Activated T-cell treated with anti-CD3 and anti-CD28 coated beads, Interleukin-2, amount 50 U/mL, for 1 hour (primary cell): Measurements from ENCODE around the gene KRT6A.
"Not testable (repeated sequence)": the region's sequence is repeated elsewhere in the genome, so short reads cannot be mapped to it uniquely, and the experiment has no call there.

Experiments
- DNase-seq: peaks from one replicate; pipeline ENCODE4 v3.0.0-alpha.2; 2020

The KRT6A gene

DNA sequence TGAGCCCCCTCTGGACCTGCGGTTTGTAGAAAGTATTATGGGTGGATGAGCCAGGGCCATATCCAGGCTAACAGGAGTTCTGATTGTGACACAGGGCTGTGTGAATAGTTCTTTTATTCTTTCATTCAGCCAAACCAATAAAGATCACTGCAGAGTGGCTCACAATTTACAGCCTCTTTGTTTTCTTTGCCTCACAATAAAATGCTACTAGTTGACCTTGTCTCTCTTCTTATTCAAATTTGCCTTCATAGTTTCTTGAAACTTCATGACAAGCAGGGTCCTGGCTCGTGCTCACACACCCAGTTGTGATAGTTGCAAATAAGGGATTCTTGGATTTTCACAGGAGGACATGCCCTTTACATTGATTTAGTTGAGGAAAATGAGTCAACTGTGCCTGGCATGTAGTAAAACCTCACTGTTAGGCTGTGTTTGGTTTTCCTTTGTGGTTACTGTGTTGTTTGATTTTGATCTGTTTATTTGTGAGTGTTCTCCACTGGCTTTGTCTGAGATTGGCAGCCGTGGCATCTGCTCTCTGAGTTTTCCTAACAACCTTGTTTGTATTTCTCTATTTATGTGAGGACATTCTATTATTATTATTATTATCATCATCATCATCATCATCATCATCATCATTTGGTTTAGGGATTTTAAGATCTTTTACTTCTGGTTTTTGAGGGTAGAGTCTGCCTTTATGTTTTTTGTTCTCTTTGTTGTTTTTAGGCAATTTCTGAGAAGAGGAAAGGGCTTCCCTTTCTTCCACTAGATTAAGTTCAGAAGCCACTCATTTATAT lies 38.5 kb downstream of the KRT6A start:
- no peak for DNase-seq

DNA sequence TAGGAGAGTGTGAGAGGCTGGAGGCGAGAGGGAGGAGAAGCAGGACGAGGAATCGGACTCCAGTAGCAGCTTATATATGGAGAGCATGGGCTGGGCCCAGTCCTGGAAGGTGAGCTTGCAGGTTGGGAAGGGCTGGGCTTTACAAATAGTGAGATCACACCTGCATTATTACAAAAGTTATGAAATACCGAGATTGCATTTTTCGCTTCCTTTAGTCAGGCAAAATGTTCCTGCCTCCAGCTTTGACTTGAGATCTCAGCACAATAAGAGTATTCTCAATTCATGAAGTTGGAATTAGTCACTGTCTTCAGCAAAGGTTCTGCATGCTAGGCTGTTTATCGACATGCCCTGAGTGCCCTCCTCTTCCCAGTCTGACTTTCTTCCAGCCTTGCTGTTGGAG lies 41.0 kb downstream of the KRT6A start, which contains the start of gene KRT6B:
Gene KRT6B, minus strand, starts transcription at position 46 of the 400 bp plus-strand sequence. CDS start 68 bp downstream, outside the sequence.
- no peak for DNase-seq

DNA sequence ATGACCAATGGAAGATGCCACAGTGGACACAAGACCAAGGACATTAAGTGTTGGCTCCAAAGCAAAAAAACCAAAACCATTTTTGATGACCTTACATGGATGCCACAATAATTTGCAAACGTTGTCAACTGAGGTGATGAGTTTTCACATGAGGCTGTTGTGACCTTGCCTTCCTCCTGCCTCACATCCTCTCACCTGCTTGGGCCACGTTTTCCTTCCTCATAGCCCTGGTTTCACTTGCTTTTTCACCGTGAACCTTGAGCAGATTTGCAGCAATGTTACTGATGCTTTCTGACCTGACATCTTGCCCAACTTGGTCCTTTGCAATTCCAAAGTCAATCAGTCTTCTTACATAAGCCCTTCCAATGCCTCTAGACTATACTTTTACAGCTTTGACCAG lies 44.8 kb downstream of the KRT6A start:
- DNase-seq = no peak

DNA sequence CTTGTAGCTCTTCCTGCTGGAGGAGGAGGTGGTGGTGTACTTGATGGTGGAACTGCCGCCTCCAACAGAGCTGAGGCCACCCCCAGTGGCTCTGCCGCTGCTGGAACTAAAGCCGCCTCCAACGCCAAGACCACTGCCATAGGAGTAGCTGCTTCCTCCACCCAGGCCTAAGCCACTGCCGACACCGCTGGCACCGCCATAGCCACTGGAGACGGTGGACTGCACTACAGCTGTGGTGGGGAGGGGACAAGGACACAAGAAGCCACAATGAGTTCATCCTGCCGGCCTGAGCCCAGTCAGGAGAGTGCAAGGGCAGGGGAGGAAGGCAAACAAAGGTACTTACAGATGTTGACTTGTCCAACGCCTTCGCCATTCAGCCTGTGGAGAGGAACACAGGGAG lies 45.9 kb downstream of the KRT6A start:
- DNase-seq = not testable (repeated sequence)

GRCh38 chr12:52446367-52447045 lies 46.6 kb downstream of the KRT6A start:
- no peak for DNase-seq

- no peak for DNase-seq
These were observed 47.2 kb downstream of the KRT6A start for GRCh38 chr12:52445876-52446275.

DNA sequence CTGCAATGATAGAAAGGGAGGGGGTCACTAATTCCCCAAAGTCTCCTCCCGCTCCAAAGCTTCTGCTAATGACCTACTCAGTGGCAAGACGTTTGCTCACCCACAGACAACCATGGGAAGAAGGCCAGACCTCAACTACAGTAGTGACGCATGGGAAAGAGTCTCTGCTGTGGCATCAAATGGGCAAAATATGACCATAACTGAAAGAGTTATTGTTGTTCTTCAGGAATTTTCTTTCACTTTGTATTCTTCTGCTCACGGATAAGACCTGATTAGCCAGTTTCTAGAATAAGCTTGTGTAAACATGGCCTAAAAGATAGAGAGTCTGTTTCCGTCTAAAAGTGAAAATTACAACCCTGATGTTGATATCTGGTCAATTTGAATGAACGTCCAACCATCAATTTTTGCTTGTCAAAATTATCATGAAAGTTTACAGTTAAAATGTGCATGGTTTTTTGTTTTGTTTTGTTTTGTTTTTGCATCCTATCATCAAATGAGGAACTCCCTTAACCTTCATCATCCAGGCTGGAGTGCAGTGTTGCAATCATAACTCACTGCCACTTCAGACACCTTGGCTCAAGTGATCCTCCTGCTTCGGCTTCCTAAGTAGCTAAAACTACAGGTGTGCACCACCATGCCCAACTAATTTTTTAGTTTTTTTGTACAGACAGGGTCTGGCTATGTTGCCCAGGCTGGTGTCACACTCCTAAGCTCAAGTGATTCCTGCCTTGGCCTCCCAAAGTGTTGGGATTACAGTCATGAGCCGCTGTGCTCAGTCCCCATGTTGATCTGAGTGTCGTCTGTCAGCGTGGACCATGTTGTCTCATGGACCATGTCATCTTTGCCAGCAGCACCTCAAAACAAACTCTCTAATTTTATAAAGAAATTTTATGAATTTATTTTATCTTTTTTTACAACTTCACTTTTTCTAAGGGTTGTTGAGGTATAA lies 48.1 kb downstream of the KRT6A start:
- no peak for DNase-seq

- DNase-seq = no peak
These were observed 49.1 kb downstream of the KRT6A start for GRCh38 chr12:52443966-52444365.

DNA sequence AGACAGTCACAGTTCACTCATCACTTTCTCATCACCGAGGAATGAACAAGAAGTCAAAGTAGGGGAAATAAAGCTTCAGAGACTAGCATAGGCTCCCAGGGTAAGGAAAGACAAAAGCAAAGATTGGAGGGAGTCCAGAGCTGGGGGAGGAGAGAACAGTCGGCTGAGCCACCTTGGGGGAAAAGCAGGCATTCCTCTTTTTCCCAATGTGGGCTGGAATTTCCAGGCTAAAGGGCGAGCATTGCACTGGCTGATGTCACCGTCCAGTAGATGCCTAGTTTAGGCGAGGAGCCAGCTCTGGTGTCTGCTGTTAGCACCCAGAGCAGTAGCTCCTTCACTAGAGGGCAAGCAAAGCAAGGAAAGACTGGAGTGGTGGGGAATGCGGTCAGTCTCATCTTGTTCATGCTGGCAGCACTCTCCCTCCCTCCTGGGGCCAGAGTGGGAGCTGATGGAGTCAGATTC lies 50.4 kb downstream of the KRT6A start:
- DNase-seq = no peak

- no peak for DNase-seq
These were observed 51.6 kb downstream of the KRT6A start for GRCh38 chr12:52441320-52441911.

- DNase-seq = no peak
These were observed 52.2 kb downstream of the KRT6A start for GRCh38 chr12:52440821-52441319.

DNA sequence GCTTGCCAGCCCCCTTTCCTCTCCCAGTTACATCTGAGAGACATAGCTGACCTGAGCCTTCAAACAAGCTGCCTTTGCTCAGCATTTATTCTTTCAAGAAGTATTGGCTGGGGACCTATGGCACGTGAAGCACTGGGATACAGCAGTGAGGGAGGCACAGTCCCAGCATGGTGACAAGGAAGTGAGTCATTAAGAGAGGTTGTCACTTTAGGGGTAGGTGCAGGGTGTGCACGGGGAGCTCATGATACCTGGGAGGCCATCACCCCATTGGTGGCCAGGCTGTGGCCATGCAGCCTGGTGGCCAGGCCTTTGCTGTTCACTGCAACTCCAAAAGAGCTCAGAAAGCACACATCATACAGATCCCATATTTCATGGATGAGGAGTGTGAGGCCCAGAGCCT lies 53.2 kb downstream of the KRT6A start:
- DNase-seq = no peak

- no peak for DNase-seq
These were observed 53.6 kb downstream of the KRT6A start for GRCh38 chr12:52439420-52439819.

- no peak for DNase-seq
These were observed 54.5 kb downstream of the KRT6A start for GRCh38 chr12:52438305-52439301.

GRCh38 chr12:52437508-52437907 lies 55.5 kb downstream of the KRT6A start:
- DNase-seq = no peak
